Activated naive CD4-positive, alpha-beta T cell treated with anti-CD3 and anti-CD28 coated beads for 36 hours (primary cell): ENCODE measurements around the gene SEC16A. TPM values are rescaled to one million over a fixed set of nuclear protein-coding genes. Genes with fewer than 3 reads are reported as not detected.

ENCODE experiments used
- CTCF ChIA-PET: fragments of 350-600 bp; sonication (Branson Sonifier 250); formaldehyde crosslinking; loops from one replicate; lab custom pipeline; 2021; ENCODE audit warnings: antibody characterized with exemption; lab: Charles Lee
- DNase-seq: peaks from one replicate; pipeline ENCODE4 v3.0.0-alpha.2; 2020
- H3K27ac Mint-ChIP-seq: one replicate; pipeline ENCODE4 v1.8.0; 2021; ENCODE audit warnings: mild to moderate bottlenecking, mixed read lengths
- H3K27me3 Mint-ChIP-seq: one replicate; pipeline ENCODE4 v1.8.0; 2021; ENCODE audit warnings: low read depth, mixed read lengths
- H3K36me3 Mint-ChIP-seq: one replicate; pipeline ENCODE4 v1.8.0; 2021; ENCODE audit warnings: low read depth, mixed read lengths
- H3K4me1 Mint-ChIP-seq: one replicate; pipeline ENCODE4 v1.8.0; 2021; ENCODE audit warnings: low read depth, mixed read lengths
- H3K4me3 Mint-ChIP-seq: one replicate; pipeline ENCODE4 v1.8.0; 2021; ENCODE audit warnings: mild to moderate bottlenecking, moderate library complexity, mixed read lengths
- H3K9me3 Mint-ChIP-seq: one replicate; pipeline ENCODE4 v1.8.0; 2021; ENCODE audit warnings: mixed read lengths
- intact Hi-C: fragments of 100-400 bp; cut with micrococcal nuclease; formaldehyde crosslinking; loops from one replicate; pipeline ENCODE4 v1.15.1; 2023
- total RNA-seq, 2 experiments: library from RNA; stranded (reverse); gene quantifications; one replicate each; pipeline ENCODE4 v1.2.3, GENCODE V29; 2021

SEC16A gene
- total RNA-seq, result 10 to 100 TPM; 44.1 to 47.3 TPM

- DNase-seq, result peak; percentile 100
- Mint-ChIP-seq H3K4me3 (peak within 1 kb of the TSS; percentile 99), H3K27ac (peak within 1 kb of the TSS; percentile 99), H3K4me1 (peaks cover 35% of the 10 kb centered on the region), H3K9me3 (no peaks in the 10 kb centered on the region), H3K27me3 (no peaks in the 10 kb centered on the region), H3K36me3 (peaks cover 11% of the 10 kb centered on the region)
- CTCF ChIA-PET, result interaction anchor here (0.8 to 8.6 kb wide), 8 partner anchors 50 to 189 kb away, joined by 3 to 88 read pairs (median 10); partner anchors contain the start of genes ENTR1 and PMPCA
- intact Hi-C loops, result loop anchor here (1.0 to 10.0 kb wide), 12 partner anchors 56 to 762 kb away; partner anchors contain the start of genes CAMSAP1, DNLZ, NOTCH1 and PHPT1
These were observed at the start of gene SEC16A for GRCh38 chr9:136482793-136483588. TSS of gene SEC16A (minus strand) at chr9:136483040. CDS start at chr9:136477615, 5,425 bp downstream.

- CTCF ChIA-PET, result interaction anchor here (1.2 to 1.7 kb wide), 2 partner anchors 8 to 47 kb away, joined by 4 read pairs; no protein-coding TSS in a partner anchor
- H3K4me1 Mint-ChIP-seq, result peaks cover 58% of the 10 kb centered on the region
- intact Hi-C loops, result loop anchor here (1.0 to 5.0 kb wide), 4 partner anchors 7 to 495 kb away; partner anchors contain the start of gene ABCA2
These were observed 49.3 kb upstream of the SEC16A start for GRCh38 chr9:136531904-136532798.

GRCh38 chr9:136531186-136531903, 48.5 kb upstream of the SEC16A start:
- intact Hi-C loops, result loop anchor here (1.0 to 5.0 kb wide), 4 partner anchors 8 to 496 kb away; partner anchors contain the start of gene ABCA2
- Mint-ChIP-seq H3K27me3 (no peaks in the 10 kb centered on the region), H3K27ac (peak overlapping the region; percentile 65), H3K4me3 (no peak overlapping the region), H3K4me1 (peaks cover 52% of the 10 kb centered on the region), H3K36me3 (peaks cover 6% of the 10 kb centered on the region), H3K9me3 (no peaks in the 10 kb centered on the region)
- CTCF ChIA-PET, result interaction anchor here (0.6 to 2.1 kb wide), 2 partner anchors 8 to 285 kb away, joined by 3 to 6 read pairs; no protein-coding TSS in a partner anchor
- no peak for DNase-seq

More at GRCh38 chr9:136531904-136532798, 49.3 kb upstream of the SEC16A start:
- H3K27me3 Mint-ChIP-seq, result no peaks in the 10 kb centered on the region
- no peaks in the 10 kb centered on the region for H3K9me3 Mint-ChIP-seq
- DNase-seq, result peak; percentile 40
- peak overlapping the region; percentile 91 for H3K27ac Mint-ChIP-seq
- H3K4me3 Mint-ChIP-seq, result peak overlapping the region; percentile 57
- H3K36me3 Mint-ChIP-seq, result peaks cover 8% of the 10 kb centered on the region

- Mint-ChIP-seq H3K4me3 (no peak overlapping the region), H3K27me3 (no peaks in the 10 kb centered on the region), H3K4me1 (peaks cover 50% of the 10 kb centered on the region), H3K27ac (peak overlapping the region; percentile 50), H3K9me3 (no peaks in the 10 kb centered on the region), H3K36me3 (peaks cover 6% of the 10 kb centered on the region)
- intact Hi-C loops, result loop anchor here (1.0 to 5.0 kb wide), 4 partner anchors 9 to 497 kb away; partner anchors contain the start of gene ABCA2
- no peak for DNase-seq
- CTCF ChIA-PET, result interaction anchor here (0.6 to 2.1 kb wide), 2 partner anchors 9 to 285 kb away, joined by 3 to 6 read pairs; no protein-coding TSS in a partner anchor
These were observed 47.7 kb upstream of the SEC16A start for GRCh38 chr9:136530461-136531089.

- Mint-ChIP-seq H3K4me3 (no peak overlapping the region), H3K27me3 (no peaks in the 10 kb centered on the region), H3K27ac (no peak overlapping the region), H3K36me3 (peaks cover 6% of the 10 kb centered on the region), H3K9me3 (no peaks in the 10 kb centered on the region), H3K4me1 (peaks cover 50% of the 10 kb centered on the region)
- CTCF ChIA-PET, result interaction anchor here (0.7 to 2.1 kb wide), 2 partner anchors 9 to 28 kb away, joined by 3 to 6 read pairs; no protein-coding TSS in a partner anchor
- intact Hi-C loops, result loop anchor here (5.0 kb wide), 3 partner anchors 103 to 498 kb away; partner anchors contain the start of gene ABCA2
- no peak for DNase-seq
These were observed 46.9 kb upstream of the SEC16A start for GRCh38 chr9:136529516-136530460.

- H3K9me3 Mint-ChIP-seq, result no peaks in the 10 kb centered on the region
- intact Hi-C loops, result no loop called here
- H3K27me3 Mint-ChIP-seq, result no peaks in the 10 kb centered on the region
- CTCF ChIA-PET, result no interaction called here
- peaks cover 42% of the 10 kb centered on the region for H3K4me1 Mint-ChIP-seq
- no peak overlapping the region for H3K27ac Mint-ChIP-seq
- DNase-seq, result no peak
- no peak overlapping the region for H3K4me3 Mint-ChIP-seq
- no peaks in the 10 kb centered on the region for H3K36me3 Mint-ChIP-seq
These were observed 46.0 kb upstream of the SEC16A start for GRCh38 chr9:136528716-136529341.

- CTCF ChIA-PET, result no interaction called here
- Mint-ChIP-seq H3K4me3 (no peak overlapping the region), H3K36me3 (no peaks in the 10 kb centered on the region), H3K4me1 (peaks cover 36% of the 10 kb centered on the region), H3K27me3 (no peaks in the 10 kb centered on the region), H3K27ac (no peak overlapping the region), H3K9me3 (no peaks in the 10 kb centered on the region)
- intact Hi-C loops, result no loop called here
- no peak for DNase-seq
These were observed 45.2 kb upstream of the SEC16A start for GRCh38 chr9:136527721-136528710.

- CTCF ChIA-PET, result no interaction called here
- Mint-ChIP-seq H3K27ac (no peak overlapping the region), H3K36me3 (no peaks in the 10 kb centered on the region), H3K4me3 (no peak overlapping the region), H3K27me3 (no peaks in the 10 kb centered on the region), H3K4me1 (peaks cover 29% of the 10 kb centered on the region), H3K9me3 (no peaks in the 10 kb centered on the region)
- intact Hi-C loops, result no loop called here
- DNase-seq, result no peak
These were observed 44.3 kb upstream of the SEC16A start for GRCh38 chr9:136527131-136527530.

GRCh38 chr9:136526625-136527066, 43.8 kb upstream of the SEC16A start:
- no peak overlapping the region for H3K4me3 Mint-ChIP-seq
- no peak overlapping the region for H3K27ac Mint-ChIP-seq
- H3K9me3 Mint-ChIP-seq, result no peaks in the 10 kb centered on the region
- H3K36me3 Mint-ChIP-seq, result no peaks in the 10 kb centered on the region
- CTCF ChIA-PET, result no interaction called here
- no peak for DNase-seq
- intact Hi-C loops, result no loop called here
- H3K4me1 Mint-ChIP-seq, result peaks cover 25% of the 10 kb centered on the region
- no peaks in the 10 kb centered on the region for H3K27me3 Mint-ChIP-seq
